Measurements from ENCODE around the gene RALGPS2. TPM values are rescaled to one million over a fixed set of nuclear protein-coding genes. Genes with fewer than 3 reads are reported as not detected.

The RALGPS2 gene
- total and polyA plus RNA-seq, 2 of the 8 experiments (the other 6 are each of a cell fraction or from before 2014, with no cell fraction given) = 6.7 to 38.0 TPM

GRCh38 chr1:178944729-178945128, 219.7 kb downstream of the RALGPS2 start:
- H2BK120ac ChIP-seq (replicated peaks; ENCODE audit: low read depth, low read length) = no peak overlapping the region
- POLR2A ChIA-PET (ENCODE audit: partially characterized antibody) = no interaction called here
- FAIRE-seq = no peak

More at GRCh38 chr1:178944729-178945128, 219.7 kb downstream of the RALGPS2 start:
- H3K4me3 ChIP-seq (ENCODE audit: extremely low read depth in 1 of 4, insufficient read depth in 2 of 4, low read depth in 3 of 4, low read length in 4 of 4) = no peak overlapping the region
- 0 out of 2 replicates have a peak overlapping the region, but pooled peaks have one; percentile 7 for H2BK5ac ChIP-seq (ENCODE audit: low read depth, low read length)
- no peak overlapping the region for H4K8ac ChIP-seq (ENCODE audit: extremely low read depth, insufficient read depth, low read length)
- no peak overlapping the region for H2BK20ac ChIP-seq (ENCODE audit: low read length)
- no peaks in the 10 kb centered on the region for H4K20me1 ChIP-seq (replicated peaks in 1 of 2; ENCODE audit: control insufficient read depth in 1 of 2, insufficient read depth in 2 of 2, low read length in 2 of 2)
- no peak overlapping the region for H2AK5ac ChIP-seq (ENCODE audit: low read depth, low read length)
- H3K9ac ChIP-seq (replicated peaks in 1 of 4; ENCODE audit: extremely low read depth in 1 of 4, low read depth in 3 of 4, low read length in 3 of 4) = no peak overlapping the region
- no peak overlapping the region for H2BK15ac ChIP-seq (ENCODE audit: low read length)
- H3K79me2 ChIP-seq (ENCODE audit: control insufficient read depth in 1 of 2, insufficient read depth in 2 of 2, low read length in 2 of 2) = no peaks in the 10 kb centered on the region
- no peak overlapping the region for H4K5ac ChIP-seq (ENCODE audit: insufficient read length, low read depth, low read length)
- no peak overlapping the region for H2BK12ac ChIP-seq (ENCODE audit: low read depth, low read length)
- no peak overlapping the region for H3K14ac ChIP-seq (ENCODE audit: insufficient read length)
- no peak overlapping the region for H3K27ac ChIP-seq (ENCODE audit: low read depth, low read length)
- peaks cover 0 to 7% (median 2%) of the 10 kb centered on the region in 4 experiments; a peak in 3 of 7 replicates for H3K4me1 ChIP-seq (replicated peaks in 1 of 4; ENCODE audit: control insufficient read depth in 3 of 4, insufficient read depth in 4 of 4, low read length in 3 of 4)
- 88% methylated on average over 8 of the region's 8 CpGs; no CpG with 5 or more reads in 1 of the 2 experiments for WGBS, 2 experiments (ENCODE audit: extremely low coverage in 1 of 2, insufficient coverage in 1 of 2, insufficient read length in 1 of 2, insufficient replicate concordance in 2 of 2, low coverage in 1 of 2, low lambda C conversion rate in 2 of 2, missing lambda C conversion rate in 1 of 2)
- H3K79me1 ChIP-seq (ENCODE audit: low read depth, low read length) = no peaks in the 10 kb centered on the region
- no peak overlapping the region for H3K23ac ChIP-seq (ENCODE audit: insufficient read length)
- no peak overlapping the region for H3K56ac ChIP-seq (replicated peaks; ENCODE audit: insufficient read length, low read depth, low read length)
- H4K91ac ChIP-seq (replicated peaks; ENCODE audit: insufficient read length, low read length) = no peak overlapping the region
- H3K18ac ChIP-seq (ENCODE audit: extremely low read depth, low read length) = no peak overlapping the region
- no peaks in the 10 kb centered on the region for H3K27me3 ChIP-seq (replicated peaks in 1 of 4; ENCODE audit: control insufficient read depth in 3 of 4, extremely low read depth in 1 of 4, insufficient read depth in 3 of 4, low read length in 3 of 4)
- H3K23me2 ChIP-seq (ENCODE audit: low read depth, low read length) = peaks cover 2% of the 10 kb centered on the region; the same call in 1 of the 2 replicates
- H3K36me3 ChIP-seq (ENCODE audit: control insufficient read depth in 2 of 4, insufficient read depth in 4 of 4, low read length in 3 of 4) = no peaks in the 10 kb centered on the region
- DNase-seq (ENCODE audit: low read depth in 1 of 2, low spot score in 2 of 2) = peak in 1 of 2 experiments; percentile 10
- no peaks in the 10 kb centered on the region for H3K9me3 ChIP-seq (ENCODE audit: insufficient read depth in 2 of 2, low read depth in 1 of 2, low read length in 1 of 2)
- H3K4ac ChIP-seq (replicated peaks; ENCODE audit: insufficient read length, low read depth, low read length) = no peak overlapping the region
- CTCF ChIA-PET (ENCODE audit: partially characterized antibody) = interaction anchor here (1.1 to 1.3 kb wide), 2 partner anchors 21 to 58 kb away, joined by 3 to 5 read pairs; no protein-coding TSS in a partner anchor
- no peak overlapping the region for H3K4me2 ChIP-seq (ENCODE audit: insufficient read depth in 1 of 2, low read depth in 2 of 2, low read length in 2 of 2)
- H2AFZ ChIP-seq (ENCODE audit: low read length) = no peak overlapping the region
